Nephron progenitor cell (in vitro differentiated cells): ENCODE measurements around the gene VWDE.
"Not testable (repeated sequence)": the region's sequence is repeated elsewhere in the genome, so short reads cannot be mapped to it uniquely, and the experiment has no call there.

ENCODE experiments used
- DNase-seq: peaks from one replicate; pipeline ENCODE4 v3.0.0; 2021
- H3K27ac Mint-ChIP-seq: 2 replicates; pipeline ENCODE4 v1.8.0; 2021; ENCODE audit warnings: mild to moderate bottlenecking, moderate library complexity, mixed read lengths
- H3K27me3 Mint-ChIP-seq: 2 replicates; pipeline ENCODE4 v1.8.0; 2021; ENCODE audit warnings: mild to moderate bottlenecking, low read depth, mixed read lengths; ENCODE audit not compliant: poor library complexity
- H3K36me3 Mint-ChIP-seq: 2 replicates; pipeline ENCODE4 v1.8.0; 2021; ENCODE audit warnings: low read depth, mixed read lengths
- H3K4me1 Mint-ChIP-seq: 2 replicates; pipeline ENCODE4 v1.8.0; 2021; ENCODE audit warnings: mixed read lengths
- H3K4me3 Mint-ChIP-seq: 2 replicates; pipeline ENCODE4 v1.8.0; 2021; ENCODE audit warnings: mild to moderate bottlenecking, moderate library complexity, mixed read lengths
- H3K9me3 Mint-ChIP-seq: 2 replicates; pipeline ENCODE4 v1.8.0; 2021; ENCODE audit warnings: mild to moderate bottlenecking, moderate library complexity, mixed read lengths
- TF ChIP-seq, protein P1 (sequence below): fragments of 200-600 bp; sonication (generic); IDR thresholded peaks from 2 replicates; pipeline ENCODE4 v1.5.0; 2021; ENCODE audit warnings: antibody characterized with exemption

Gene VWDE

GRCh38 chr7:12403287-12404181, at the start of gene VWDE:
VWDE (minus strand) TSS chr7:12403865; CDS start chr7:12403716, 149 bp downstream.
- peaks cover under 1% of the 10 kb centered on the region for H3K36me3 Mint-ChIP-seq
- H3K9me3 Mint-ChIP-seq = peaks cover 5% of the 10 kb centered on the region
- peaks cover 23% of the 10 kb centered on the region for H3K4me1 Mint-ChIP-seq
- TF ChIP-seq, protein P1, sequence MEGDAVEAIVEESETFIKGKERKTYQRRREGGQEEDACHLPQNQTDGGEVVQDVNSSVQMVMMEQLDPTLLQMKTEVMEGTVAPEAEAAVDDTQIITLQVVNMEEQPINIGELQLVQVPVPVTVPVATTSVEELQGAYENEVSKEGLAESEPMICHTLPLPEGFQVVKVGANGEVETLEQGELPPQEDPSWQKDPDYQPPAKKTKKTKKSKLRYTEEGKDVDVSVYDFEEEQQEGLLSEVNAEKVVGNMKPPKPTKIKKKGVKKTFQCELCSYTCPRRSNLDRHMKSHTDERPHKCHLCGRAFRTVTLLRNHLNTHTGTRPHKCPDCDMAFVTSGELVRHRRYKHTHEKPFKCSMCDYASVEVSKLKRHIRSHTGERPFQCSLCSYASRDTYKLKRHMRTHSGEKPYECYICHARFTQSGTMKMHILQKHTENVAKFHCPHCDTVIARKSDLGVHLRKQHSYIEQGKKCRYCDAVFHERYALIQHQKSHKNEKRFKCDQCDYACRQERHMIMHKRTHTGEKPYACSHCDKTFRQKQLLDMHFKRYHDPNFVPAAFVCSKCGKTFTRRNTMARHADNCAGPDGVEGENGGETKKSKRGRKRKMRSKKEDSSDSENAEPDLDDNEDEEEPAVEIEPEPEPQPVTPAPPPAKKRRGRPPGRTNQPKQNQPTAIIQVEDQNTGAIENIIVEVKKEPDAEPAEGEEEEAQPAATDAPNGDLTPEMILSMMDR = no peak
- peak; percentile 64 for DNase-seq
- peaks cover 47% of the 10 kb centered on the region for H3K27me3 Mint-ChIP-seq
- H3K4me3 Mint-ChIP-seq = peak within 1 kb of the TSS; percentile 90
- H3K27ac Mint-ChIP-seq = no peak within 1 kb of the TSS

DNA sequence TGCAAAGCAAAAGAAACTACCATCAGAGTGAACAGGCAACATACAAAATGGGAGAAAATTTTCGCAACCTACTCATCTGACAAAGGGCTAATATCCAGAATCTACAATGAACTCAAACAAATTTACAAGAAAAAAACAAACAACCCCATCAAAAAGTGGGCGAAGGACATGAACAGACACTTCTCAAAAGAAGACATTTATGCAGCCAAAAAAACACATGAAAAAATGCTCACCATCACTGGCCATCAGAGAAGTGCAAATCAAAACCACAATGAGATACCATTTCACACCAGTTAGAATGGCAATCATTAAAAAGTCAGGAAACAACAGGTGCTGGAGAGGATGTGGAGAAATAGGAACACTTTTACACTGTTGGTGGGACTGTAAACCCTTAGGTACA, 49.5 kb upstream of the VWDE start:
- DNase-seq, H3K4me1 Mint-ChIP-seq, H3K9me3 Mint-ChIP-seq, H3K4me3 Mint-ChIP-seq, H3K36me3 Mint-ChIP-seq, H3K27me3 Mint-ChIP-seq, H3K27ac Mint-ChIP-seq: not testable (repeated sequence)

DNA sequence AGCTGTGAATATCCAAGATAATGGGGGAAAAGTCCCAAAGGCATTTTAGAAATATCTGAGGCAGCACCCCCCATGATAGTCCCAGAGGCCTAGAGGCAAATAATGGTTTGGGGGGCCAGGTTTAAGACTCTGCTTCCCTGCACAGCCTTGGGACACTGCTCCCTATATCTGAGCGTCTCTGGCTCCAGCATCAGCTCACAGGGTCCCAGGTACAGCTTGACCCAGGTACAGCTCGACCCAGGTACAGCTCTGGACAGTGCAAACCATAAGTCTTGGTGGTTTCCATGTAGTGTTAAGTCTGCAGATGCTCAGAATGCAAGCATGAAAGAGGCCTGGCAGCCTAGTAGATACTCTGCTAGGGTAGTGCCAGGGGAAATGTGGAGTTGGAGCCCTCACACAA, 47.0 kb upstream of the VWDE start:
- no peaks in the 10 kb centered on the region for H3K27me3 Mint-ChIP-seq
- H3K4me3 Mint-ChIP-seq = no peak overlapping the region
- H3K4me1 Mint-ChIP-seq = no peaks in the 10 kb centered on the region
- H3K36me3 Mint-ChIP-seq = no peaks in the 10 kb centered on the region
- H3K27ac Mint-ChIP-seq = no peak overlapping the region
- TF ChIP-seq, protein P1 = no peak
- DNase-seq = no peak
- H3K9me3 Mint-ChIP-seq = peaks cover 10% of the 10 kb centered on the region

DNA sequence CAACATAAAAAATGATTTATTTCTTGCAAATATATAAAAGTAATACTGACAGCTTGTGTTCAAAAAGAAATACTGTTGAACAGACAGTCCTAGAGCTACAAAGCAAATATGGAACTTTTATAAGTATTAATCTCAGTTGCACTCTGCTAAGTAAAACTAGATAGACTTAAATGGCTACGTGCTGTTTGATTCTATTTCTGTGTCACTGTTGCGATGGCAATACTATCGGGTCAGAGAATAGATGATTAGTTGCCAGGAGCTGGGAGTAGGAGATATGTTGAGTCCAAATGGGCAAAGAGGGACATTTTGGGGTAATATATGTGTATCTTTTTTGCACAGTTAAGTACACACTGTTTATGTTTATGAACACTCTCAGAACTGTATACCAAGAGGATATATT, 41.1 kb upstream of the VWDE start:
- H3K4me1 Mint-ChIP-seq = no peaks in the 10 kb centered on the region
- no peaks in the 10 kb centered on the region for H3K36me3 Mint-ChIP-seq

GRCh38 chr7:12440229-12440628, 36.6 kb upstream of the VWDE start:
- Mint-ChIP-seq H3K27me3 (peaks cover 5% of the 10 kb centered on the region), H3K36me3 (no peaks in the 10 kb centered on the region), H3K9me3 (no peaks in the 10 kb centered on the region), H3K4me3 (no peak overlapping the region), H3K4me1 (no peaks in the 10 kb centered on the region), H3K27ac (no peak overlapping the region)
- TF ChIP-seq, protein P1 = no peak
- DNase-seq = no peak

More for the DNA sequence above, 41.1 kb upstream of the VWDE start:
- Mint-ChIP-seq H3K4me3 (no peak overlapping the region), H3K27ac (no peak overlapping the region), H3K27me3 (peaks cover 5% of the 10 kb centered on the region), H3K9me3 (no peaks in the 10 kb centered on the region)
- TF ChIP-seq, protein P1 = no peak
- DNase-seq = no peak

DNA sequence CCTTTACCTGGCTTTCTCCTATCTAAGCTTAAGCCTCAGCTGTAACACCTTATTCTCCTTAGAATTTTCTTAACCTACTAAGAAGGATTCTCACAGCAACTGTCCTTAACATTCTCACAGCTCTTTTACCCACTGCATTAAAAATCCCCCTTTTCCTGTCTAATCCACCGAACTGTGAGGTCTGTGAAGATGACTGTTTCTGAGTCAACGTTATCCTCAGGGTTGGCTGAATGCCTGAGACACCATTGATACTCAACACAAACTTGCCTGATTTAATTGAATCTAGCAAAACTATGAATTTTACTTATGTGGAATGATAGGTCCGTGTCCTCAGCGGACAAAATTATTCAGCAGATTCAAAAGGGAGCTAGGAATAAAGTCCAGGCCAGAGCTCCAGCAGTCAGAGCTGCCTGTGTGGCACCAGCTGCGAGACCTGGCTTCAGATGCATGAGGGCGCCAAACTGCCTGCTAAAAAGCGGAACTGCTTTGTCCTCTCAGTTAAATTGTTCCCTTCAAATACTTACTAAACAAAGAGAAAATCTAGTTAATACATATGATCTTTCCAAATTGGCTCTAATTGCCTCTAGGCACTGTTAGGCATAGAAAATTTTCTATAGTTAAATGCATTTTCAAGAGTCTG, 33.4 kb upstream of the VWDE start:
- Mint-ChIP-seq H3K9me3 (no peaks in the 10 kb centered on the region), H3K4me3 (no peak overlapping the region), H3K27ac (no peak overlapping the region), H3K27me3 (peaks cover 5% of the 10 kb centered on the region), H3K4me1 (peaks cover 7% of the 10 kb centered on the region), H3K36me3 (no peaks in the 10 kb centered on the region)
- TF ChIP-seq, protein P1 = peak; percentile 21
- DNase-seq = peak; percentile 13
